ENCODE results near the gene STPG4.

Gene STPG4

DNA sequence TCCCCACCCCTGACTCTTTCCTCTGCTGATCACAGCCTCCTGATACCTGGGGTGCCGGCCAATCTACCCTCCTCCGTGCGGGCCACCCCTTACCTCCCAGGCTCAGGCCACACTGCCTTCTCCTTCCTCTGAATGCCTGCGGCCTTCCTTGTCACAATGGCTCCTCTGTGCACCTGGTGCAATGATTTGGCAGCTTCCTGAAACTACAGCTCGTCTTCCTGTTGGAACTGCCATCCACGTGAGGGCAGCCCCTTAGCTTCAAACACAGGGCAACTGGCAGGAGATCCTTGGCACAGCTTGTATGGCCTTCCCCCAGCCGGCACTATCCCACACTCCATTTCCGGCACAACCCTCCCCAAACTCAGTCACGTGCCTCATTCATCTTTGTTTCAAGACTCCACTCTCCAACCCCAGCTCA lies 69.0 kb downstream of the STPG4 start:
- no peak for DNase-seq

DNA sequence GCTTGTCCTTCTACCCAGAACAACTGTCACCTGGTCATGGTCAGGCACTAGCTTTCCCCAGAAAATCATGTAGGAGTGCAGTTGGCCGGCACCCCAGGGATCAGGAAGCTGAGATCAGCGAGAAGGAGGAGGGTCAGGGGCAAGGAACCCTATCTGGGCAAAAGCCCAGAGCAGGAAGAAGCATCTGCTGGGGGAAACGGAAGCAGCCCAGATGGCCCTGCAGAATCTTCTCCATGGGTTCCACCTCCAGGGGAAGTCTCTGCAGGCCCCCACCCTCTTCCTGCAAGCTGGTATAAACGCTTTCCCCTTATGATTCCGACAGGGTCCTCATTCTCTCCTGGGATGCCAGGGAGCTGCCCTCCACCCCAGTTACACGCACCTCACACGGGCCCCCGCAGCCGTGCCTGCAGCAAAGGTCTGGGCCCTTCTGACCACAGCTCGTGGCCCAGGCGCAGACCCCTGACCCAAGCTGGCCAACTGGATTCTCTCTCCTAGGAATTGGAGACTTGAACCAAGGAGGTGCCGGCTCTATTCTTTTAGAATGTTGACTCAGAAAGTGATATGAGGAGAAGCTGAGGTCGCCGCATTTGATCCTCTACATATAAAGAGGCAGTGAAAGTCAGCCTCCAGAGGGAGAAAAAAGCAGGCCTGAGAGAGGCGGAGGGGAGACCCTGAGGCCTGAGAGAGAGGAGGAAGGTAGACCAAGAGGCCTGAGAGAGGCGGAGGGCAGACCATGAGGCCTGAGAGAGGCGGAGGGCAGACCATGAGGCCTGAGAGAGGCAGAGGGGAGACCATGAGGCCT lies 71.0 kb downstream of the STPG4 start:
- peak; percentile 46 for DNase-seq

DNA sequence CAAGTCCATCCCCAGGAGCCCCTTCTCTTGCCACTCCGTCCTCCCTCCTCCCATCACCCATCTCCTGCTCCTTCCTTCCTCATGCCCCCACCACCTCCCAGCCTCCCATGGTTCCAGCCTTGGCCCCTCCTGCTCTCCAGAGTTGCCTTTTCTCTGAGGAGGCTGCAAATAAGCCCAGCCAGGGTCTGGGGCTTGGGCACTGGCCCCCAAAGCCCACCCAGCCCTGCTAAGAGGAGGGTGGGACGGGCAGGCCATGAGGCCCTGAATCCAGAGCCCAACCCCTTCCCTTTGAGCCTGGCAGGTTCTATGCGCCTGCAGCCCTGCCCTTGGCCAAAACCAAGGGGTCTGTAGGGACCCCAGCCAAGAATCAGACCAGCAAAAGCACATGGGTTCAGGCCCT lies 71.6 kb downstream of the STPG4 start:
- no peak for DNase-seq

DNA sequence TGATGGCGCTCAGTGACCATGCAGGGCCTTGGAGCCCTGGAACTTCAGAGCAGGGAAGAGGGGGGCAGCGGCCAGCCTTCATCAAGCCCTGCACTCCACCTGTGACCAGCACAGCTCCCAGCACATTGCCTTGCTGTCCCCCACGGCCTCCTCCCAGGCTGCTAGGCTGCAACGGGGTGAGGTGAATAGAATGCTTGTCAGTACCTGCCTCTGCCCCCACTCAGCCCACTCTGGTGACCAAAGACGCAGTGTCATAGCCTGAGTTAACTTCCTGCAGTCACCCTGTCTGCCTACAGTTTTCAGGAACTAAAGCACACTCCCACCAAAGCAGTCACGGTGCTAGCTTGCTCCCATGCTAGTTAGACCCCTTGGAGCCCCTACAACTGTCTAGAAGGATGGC lies 72.1 kb downstream of the STPG4 start:
- DNase-seq = no peak

DNA sequence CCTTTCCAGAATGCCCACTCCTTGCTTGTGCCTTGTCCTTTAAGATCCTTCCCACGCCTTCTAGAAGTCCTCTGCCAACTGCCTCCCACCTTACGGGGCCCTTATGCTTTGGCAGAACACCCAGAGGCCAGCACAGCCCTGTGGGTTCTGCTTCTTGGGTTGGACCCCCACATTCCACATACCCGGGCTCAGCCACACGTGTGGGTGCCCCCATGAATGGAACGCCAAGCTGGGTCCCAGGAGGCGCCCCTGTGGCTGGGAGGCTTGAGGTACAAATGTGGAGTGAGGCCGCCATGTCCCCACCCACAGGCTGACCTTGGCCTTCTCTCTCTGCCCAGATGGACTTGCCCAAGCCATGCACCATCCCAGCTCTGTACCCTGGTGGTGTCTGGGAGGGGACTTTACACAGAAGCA lies 74.2 kb downstream of the STPG4 start:
- DNase-seq = no peak

DNA sequence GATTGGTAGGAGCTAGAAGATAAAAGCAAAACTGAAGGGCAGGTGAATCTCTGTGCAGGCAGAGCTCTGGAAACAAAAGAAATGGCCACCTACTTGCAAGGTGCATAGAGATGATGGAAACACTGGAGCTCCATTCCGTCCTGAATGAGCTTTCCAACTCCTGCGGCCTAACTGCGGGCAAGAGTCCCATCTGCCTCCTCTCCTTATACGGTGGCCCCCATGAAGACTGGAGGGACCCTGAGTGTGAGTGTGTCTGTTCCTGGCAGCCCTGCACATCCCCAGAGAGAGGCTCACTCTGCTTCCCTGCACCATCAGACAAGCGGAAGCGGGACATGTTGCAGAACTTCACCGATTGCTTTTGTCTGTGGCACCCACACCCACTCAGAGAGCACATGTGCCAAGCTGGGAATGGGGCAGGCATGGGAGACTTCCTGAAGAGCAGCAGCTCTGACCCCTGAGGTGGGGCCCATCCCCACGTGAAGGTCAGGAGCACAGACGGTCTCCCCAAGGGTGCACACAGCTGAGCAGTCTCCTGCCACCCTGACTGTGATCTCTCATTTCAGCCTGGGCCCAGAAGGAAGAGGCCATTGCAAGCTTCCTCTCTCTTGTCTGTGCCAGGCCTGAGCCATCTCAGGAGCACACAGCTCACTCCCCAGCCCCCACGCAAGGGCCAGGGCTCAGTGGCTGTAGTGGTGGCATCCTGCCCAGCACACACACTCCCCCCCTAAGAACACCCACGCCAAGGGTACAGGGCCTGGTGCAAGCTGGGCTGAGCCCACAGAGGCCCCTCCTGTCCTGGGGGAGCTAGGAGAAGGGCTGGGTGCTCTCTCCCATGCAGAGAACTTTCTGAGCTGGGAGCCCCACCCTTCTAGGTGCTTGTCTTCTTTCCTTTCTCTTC lies 75.3 kb downstream of the STPG4 start:
- no peak for DNase-seq

DNA sequence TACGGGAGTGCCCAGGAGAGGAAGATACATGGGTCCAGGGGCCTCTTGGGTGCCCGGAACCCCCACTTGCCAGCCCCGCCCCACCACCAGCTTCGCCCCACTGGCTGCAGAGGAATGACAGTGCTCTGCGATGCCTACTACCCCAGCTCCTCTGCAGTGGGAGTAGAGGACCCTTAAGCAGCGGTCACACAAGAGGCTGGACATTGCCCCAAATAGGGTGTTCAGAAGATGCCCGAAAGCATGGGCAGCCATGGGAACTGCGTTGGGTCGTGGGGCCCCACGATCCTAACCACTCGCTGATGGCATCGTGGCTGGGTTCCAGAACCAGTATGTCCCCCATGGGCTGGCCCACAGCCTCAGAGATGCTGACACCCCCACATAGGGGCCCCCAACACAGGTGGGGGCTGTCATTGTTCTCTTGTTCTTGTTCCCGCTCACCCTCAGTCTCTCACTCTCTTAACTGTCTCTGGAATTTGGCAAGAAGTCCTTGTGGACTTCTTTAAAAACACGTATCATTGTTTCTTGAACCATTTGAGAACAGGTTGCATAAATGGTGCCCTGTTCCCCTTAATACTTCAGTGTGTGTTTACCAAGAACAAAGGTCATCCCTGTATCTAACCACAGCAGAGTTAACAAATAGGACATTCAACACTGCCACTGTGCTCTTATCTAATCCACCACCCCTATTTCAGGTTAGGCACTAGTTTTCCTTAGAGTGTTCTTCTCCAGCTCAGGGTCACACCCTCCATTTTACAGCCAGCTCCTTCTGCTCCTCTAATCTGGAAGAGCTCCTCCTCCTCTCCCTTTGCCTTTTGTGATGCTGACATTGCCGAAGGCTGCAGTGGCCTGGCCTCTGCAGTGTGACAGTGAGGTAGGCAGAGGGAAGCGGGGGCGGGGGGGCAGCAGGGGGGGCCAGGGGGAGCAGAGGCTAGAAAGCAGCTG lies 76.3 kb downstream of the STPG4 start:
- DNase-seq = no peak

DNA sequence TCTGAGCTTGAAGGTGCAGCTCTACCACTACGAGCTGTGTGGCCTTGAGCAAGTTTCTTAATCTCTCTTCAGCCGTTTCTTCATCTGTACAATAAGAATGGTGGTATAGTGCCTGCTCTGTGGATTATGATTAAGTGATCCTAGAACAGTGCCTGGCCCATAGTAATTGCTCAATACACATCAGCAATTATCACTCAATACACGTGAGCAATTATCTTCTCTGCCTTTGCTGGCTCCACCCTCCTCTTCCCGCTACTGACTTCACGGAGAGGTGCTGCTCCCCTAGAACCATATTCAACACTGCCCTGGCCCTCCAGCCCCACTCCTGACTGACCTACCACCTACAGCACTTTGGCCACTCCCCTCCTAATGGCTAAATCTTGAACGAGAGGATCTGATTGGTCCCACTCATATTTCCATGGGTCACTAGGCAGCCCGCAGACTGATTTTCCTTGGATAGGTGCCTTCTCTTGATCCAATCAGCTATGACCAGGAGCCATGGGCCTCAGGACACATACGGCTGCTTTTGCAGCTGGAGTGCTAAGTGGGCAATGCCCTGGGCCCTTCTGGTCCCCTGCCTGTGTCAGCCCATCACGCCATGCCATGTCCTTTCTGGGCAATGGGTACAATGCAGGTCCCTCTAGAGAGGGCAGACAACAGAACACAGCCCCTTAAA lies 77.5 kb downstream of the STPG4 start:
- no peak for DNase-seq

DNA sequence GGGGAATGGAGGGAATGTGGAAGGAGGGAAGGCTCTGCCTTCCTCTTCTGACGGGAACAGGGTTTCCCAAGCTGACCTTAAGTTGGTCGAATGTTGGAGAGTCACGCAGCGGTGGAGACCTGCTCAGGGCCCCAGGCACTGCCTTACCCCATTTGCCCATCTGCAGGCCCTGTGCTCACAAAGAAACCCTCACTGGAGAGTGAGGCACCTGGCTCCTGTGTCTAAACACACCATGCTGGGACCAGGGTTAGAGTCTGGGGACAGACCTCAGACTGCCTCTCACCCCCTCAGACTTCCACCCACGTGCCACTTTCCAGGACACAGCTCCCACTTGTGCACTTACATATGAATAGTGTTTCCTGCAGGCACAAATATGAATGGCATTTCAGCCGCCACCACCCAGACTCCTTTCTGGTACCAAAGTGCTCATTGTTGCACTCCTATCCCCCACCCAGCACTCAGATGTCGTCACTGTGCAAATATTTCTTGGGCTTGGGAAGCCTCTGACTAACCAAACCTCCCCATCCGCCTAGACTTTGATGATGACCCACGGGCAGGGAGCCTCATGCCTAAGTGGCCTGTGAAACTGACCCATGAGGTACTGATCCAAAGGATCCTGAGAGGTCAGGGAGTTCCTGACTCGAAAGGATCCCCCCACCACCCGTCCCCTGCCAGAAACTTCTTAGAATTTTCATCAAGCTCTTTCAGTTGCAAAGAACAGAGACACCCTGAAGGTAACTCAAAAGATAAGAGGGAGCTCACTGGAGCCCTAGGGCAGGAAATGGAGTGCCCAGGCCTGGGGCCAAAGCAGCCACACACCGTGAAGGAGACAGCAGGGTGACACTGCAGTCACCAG lies 78.3 kb downstream of the STPG4 start:
- peak; percentile 98 for DNase-seq

DNA sequence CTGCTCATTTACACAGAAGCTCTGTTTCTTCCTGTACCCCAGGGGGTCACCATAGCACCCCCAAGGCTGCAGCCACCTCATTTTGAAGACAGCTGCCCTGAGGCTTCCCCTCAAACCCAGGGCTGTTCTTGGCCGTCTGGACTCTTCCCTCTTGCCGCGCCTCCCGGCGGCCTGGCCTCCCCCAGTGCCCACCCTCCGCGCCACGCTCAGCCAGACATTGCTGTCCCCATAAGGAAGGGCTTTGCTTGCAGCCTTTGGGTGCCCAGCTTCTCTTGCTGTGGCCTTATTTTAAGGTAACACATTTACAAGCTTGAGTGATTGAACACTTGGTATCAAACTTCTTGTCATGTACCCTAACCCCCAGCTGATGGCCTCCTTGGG lies 79.0 kb downstream of the STPG4 start:
- no peak for DNase-seq

DNA sequence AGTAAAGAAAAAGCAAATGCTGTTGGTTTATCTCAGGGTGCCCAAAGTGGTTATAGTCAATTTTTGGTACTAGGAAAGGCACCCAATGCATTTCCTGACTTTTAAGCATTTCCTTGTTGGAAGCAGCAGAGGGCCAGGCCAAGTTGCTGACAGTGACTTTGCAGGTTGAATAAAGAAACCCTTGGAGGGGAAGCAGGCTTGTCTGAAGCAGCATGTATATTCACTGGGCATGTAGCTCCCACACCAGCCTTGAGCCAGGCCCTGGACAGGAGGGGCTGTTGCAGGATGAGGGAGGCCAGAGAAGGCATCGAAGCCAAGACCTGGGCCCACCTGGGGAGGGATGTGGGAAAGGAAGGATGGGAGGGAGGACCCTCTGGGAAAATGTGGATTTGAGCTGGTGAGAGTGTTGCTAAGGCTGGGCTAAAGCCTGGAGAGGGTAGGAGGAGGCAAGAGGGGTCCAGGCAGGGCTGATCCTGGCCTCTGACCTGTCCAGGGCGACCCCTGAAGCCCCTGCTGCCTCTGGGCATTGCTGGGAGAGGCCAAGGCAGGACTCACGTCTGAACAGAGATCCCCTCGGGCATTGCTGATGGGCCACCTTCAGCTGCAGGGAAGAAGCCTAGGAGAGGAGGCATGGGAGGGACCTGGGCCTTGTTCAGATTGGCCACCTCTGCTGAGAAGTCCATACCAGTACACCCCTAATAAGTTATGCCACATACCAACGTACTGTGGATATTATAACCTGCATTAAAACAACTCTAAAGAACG lies 79.6 kb downstream of the STPG4 start:
- peak; percentile 36 for DNase-seq

DNA sequence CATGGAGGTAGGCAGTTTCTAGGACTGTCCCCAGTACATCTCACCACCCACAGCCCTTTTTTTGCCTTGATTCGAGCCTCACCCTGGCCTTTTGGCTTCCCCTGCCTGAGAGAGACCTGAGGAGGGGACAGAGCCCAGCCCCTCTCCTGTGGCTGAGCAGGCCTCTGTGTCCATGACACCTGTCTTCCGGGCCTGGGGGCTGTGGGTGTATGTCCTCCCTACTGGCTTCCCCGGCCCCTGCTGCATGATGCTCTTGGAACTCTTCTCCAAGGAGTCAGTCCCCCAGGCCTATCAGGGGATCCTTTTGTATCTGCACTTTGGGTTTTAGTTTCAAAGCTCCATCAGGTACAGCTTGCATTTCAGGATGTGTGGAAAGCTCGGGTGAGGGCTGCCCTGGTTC lies 80.4 kb downstream of the STPG4 start:
- DNase-seq = no peak

DNA sequence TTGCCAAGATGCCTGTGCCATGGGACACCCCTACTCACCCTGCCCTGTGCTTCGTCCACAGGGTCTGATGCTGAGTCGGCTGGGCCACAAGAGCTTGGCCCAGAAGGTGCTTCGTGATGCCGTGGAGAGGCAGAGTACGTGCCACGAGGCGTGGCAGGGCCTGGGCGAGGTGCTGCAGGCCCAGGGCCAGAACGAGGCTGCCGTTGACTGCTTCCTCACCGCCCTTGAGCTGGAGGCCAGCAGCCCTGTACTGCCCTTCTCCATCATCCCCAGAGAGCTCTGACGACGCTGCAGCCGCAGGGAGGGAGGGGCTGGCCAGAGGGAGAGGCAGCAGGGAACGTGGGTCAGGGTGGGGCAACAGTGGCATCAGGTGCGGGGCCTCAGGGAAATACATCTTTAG lies 81.5 kb downstream of the STPG4 start:
- no peak for DNase-seq

DNA sequence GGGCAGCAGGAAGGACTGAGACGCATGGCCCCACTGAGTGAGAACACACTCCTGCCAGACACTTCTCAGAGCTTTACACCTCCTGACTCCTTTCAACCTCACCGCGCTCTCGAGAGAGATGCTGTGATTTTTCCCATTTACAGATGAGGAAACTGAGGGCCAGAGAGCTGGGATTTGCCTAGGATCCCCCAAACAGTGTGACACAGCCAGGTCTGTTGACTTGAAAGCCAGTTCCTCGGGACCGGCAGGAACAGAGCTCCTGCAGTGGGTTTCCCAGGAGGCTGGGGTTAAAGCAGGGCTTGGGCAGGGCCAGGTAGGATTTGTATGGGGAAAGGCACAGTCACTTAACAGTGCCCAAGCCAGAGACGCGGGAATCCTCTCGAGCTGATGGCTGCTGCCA lies 81.9 kb downstream of the STPG4 start:
- DNase-seq = no peak

DNA sequence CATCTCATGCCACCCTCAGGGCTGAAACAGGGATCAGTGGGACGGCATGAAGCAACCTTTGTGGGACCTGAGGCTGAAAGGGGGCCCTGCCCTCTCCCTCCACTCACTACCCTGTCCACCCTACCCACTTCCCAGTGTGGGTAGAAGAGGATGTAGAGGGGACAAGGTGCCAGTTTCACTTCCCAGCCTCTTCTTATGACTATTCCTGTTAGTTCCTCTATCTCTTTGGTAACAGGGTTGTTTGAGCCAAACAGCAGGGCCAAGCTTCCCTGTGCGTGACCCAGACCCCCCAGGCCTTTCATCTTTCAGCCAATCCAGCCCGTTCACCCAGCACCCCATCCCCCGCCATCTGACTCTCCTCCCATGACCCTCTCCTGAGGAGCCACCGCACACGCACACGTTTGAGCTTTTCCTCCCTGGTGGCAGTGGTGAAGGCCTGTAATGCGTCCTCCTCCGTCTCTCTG lies 82.3 kb downstream of the STPG4 start:
- DNase-seq = no peak

DNA sequence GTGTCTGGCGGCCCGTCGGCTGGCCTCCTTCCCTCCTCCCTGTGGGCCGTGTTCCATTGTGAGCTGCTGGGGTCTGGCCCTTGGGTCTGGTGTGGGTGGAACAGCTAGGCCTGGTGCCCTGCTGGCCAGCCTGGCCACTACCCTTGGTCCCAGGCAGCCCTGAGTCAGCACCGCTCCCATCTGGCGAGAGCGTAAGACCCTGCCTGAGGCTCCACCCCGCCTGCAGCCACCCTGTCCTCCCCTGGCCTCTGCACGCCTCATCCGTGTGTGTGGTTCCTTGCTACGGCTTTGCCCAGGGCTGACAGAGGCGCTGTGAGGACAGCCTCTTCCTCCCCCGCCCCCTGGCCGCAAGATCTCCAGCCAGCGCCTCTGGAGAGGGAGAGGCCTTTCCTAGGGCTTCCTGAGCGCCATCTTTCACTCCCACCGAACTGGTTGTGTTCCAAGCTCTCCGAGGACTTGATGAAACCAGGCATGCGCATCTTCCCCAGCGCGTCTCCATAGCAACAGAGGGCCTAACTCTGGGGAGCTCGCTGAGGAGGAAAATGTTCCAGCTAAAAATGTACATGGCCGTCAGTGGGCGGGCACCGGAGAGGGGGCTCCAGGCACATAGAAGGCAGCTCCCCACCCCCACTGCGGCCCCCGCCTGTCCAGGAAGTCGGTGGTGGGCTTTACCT lies 83.0 kb downstream of the STPG4 start:
- DNase-seq = peak; percentile 79

DNA sequence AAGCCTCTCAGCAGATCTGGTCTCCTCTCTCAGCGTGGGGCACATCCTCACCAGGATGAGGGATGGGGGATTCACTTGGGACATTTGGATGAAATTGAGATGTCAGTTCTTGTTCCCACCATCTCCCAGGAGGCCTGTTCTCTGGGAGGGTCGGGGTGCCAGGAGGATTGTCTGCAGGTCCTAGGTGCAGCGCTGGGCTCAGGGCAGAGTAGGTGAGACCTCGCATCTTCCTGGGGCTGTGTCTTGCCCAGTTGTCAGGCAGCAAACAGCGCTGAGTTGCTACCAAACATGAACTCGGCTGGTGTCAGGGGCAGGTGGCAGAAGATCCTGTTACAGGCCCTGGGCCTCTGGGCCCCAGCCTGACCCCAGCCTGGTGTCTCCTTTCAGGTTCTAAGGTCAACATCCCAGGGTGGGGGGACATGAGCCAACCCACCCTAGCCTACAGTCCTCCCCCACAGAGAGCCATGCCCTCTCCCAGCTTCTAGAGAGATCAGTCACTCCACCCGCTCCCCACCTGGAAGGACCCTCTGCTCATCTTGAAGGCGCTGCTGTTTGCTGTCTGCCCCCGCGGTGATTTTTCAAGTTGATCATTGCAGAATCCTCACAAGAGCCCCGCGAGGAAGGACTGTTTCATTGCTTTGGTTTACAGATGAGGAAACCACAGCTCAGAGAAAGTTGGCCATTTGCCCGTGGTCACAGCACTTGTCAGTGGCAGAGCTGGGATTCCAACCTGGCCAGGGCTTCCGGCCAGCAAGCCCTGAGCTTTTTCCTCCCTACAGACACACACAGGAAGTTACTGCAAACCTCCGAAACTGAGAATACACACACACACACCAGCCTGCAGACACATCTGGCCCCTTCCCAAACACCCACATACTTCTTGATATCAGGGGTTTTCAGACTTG lies 83.9 kb downstream of the STPG4 start:
- peak; percentile 94 for DNase-seq

DNA sequence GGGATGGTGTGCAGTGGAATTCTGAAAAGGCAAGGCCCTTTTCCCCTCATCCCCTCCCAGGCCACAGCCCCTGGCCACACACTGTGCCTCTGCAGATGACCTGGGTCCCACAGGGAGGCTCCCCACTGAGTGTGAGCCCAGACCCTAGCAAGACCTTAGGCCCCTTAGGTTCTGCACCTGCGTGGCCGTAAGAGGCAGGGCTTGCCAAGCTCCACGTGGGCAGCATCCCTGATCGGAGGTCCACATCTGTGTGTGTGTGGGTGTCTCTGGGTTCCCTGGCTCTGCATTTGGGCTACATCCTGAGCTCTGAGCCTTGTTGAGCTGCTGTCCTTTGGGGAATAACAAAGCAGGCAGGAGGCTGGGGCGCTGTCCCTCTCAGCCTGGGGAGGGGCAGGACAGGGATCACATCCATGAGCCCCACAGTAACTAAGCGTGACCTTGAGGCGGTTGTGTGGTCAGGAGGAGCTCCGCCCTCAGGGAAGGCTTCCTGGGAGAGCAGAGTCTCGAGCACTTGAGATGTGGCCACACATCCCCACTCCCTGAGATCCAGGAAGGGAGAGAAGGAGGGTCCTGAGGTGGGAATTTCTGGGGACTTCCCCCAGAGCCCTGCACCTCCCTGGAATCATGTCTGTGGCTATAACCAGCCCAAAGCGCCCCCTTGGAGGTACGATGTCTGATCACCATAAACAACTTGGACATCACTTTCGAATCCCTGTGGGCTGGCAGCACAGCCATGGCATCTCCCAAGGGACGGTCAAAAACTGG lies 84.8 kb downstream of the STPG4 start:
- DNase-seq = peak; percentile 35
